SU-DHL-6 (cell line): ENCODE measurements around the gene ABCG1.
A peak's percentile ranks its signal among the peaks of the same experiment; 100 is the strongest.

ENCODE experiments used
- EZH2phosphoT487 ChIP-seq: fragments of 200-600 bp; sonication (generic), shearing (Covaris generic); conservative IDR thresholded peaks from 2 replicates; pipeline ENCODE4 v1.6.1; 2018; ENCODE audit warnings: mild to moderate bottlenecking, antibody characterized with exemption, low read length, moderate library complexity, mixed read lengths
- TF ChIP-seq, protein P1 (sequence below): fragments of 200-600 bp; sonication (generic); IDR thresholded peaks from one replicate; pipeline ENCODE4 v1.5.1; 2017; ENCODE audit warnings: antibody characterized with exemption, mild to moderate bottlenecking, low read length, moderate library complexity; ENCODE audit not compliant: insufficient read depth, poor library complexity, severe bottlenecking

- TF ChIP-seq, protein P1, sequence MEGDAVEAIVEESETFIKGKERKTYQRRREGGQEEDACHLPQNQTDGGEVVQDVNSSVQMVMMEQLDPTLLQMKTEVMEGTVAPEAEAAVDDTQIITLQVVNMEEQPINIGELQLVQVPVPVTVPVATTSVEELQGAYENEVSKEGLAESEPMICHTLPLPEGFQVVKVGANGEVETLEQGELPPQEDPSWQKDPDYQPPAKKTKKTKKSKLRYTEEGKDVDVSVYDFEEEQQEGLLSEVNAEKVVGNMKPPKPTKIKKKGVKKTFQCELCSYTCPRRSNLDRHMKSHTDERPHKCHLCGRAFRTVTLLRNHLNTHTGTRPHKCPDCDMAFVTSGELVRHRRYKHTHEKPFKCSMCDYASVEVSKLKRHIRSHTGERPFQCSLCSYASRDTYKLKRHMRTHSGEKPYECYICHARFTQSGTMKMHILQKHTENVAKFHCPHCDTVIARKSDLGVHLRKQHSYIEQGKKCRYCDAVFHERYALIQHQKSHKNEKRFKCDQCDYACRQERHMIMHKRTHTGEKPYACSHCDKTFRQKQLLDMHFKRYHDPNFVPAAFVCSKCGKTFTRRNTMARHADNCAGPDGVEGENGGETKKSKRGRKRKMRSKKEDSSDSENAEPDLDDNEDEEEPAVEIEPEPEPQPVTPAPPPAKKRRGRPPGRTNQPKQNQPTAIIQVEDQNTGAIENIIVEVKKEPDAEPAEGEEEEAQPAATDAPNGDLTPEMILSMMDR, result peak; percentile 84
- no peak for TF ChIP-seq EZH2phosphoT487
Measured at GRCh38 chr21:42309753-42310213, 90.8 kb downstream of the ABCG1 start.
